ENCODE measurements around the gene ARMCX6.
"Not testable (repeated sequence)": the region's sequence is repeated elsewhere in the genome, so short reads cannot be mapped to it uniquely, and the experiment has no call there.

ARMCX6 gene

GRCh38 chrX:101617211-101618191 lies at the start of gene ARMCX6:
TSS of gene ARMCX6 (minus strand) at chrX:101618000. CDS start at chrX:101616620, 1,380 bp downstream.
- peak; percentile 36 for DNase-seq

GRCh38 chrX:101659601-101660063 lies 41.8 kb upstream of the ARMCX6 start, which contains the start of gene ARMCX2:
TSS of gene ARMCX2 (minus strand) at chrX:101659850. CDS start at chrX:101657588, 2,262 bp downstream.
- peak; percentile 40 for DNase-seq

GRCh38 chrX:101658661-101659491 lies 41.1 kb upstream of the ARMCX6 start:
- DNase-seq, result no peak

DNA sequence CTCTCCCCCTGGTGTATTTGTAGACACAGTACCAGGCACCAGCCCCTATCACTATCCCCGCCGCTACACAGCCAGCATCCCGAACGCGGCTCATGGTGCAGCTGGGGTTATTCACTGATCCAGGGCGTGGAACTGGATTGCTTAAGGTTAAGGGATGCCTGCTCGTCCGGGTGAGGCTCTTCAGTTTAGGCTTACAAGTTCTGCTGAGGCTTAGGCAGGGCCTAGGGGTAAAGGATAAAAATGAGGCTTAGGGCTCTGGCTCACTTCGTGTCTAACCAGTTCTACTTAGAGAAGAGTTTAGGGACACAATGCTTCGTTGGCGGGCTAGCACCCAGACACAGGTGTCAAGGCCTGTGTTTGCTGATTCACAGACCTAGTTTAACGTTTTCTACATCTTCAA lies 39.7 kb upstream of the ARMCX6 start:
- no peak for DNase-seq

GRCh38 chrX:101656817-101657216 lies 39.0 kb upstream of the ARMCX6 start:
- no peak for DNase-seq

- DNase-seq, result no peak
Observed at GRCh38 chrX:101655534-101655933, 37.7 kb upstream of the ARMCX6 start.

DNA sequence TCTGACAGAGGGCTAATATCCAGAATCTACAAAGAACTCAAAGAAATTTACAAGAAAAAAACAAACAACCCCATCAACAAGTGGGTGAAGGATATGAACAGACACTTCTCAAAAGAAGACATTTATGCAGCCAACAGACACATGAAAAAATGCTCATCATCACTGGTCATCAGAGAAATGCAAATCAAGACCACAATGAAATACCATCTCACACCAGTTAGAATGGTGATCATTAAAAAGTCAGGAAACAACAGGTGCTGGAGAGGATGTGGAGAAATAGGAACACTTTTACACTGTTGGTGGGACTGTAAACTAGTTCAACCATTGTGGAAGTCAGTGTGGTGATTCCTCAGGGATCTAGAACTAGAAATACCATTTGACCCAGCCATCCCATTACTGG lies 29.9 kb upstream of the ARMCX6 start:
- not testable (repeated sequence) for DNase-seq

DNA sequence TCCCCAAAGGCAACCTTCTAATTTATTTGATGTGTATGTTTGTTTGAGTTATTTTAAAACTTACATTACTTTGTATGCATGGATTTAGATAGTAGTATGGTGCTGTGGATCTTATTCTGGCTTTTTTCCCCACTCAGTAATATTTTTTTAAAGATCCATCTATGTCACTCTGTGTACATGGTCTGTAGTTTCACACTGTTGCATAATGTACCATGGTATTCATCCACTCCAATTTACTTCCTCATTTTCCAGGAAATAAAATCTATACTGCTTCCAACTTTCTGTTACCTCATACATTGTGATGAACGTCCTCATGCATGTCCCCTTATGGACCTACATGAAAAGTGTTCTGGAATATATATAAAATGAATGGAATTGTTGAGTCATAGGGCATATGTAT lies 24.3 kb upstream of the ARMCX6 start:
- DNase-seq, result no peak

GRCh38 chrX:101639583-101639982 lies 21.8 kb upstream of the ARMCX6 start:
- no peak for DNase-seq

DNA sequence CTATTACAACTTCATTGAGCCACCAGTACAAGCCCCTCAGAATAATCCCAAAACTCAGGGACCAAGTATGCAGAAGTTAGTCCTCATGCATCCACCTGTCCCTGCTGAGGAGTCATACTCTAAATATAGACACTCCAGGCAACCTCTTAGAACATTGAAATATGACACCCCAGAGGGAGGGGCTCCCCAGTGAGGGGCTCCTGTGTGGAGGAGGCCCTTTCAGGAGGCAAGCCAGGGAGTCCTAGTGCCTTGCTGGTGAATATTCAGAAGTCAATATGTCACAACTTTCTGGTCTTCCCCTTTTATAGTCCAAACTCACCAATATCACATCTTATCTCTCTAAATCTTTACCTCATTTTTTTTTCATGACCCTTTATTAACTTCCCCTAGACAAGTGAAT lies 1.6 kb upstream of the ARMCX6 start:
- DNase-seq, result no peak

GRCh38 chrX:101605728-101606127 lies 12.1 kb downstream of the ARMCX6 start:
- DNase-seq, result no peak

DNA sequence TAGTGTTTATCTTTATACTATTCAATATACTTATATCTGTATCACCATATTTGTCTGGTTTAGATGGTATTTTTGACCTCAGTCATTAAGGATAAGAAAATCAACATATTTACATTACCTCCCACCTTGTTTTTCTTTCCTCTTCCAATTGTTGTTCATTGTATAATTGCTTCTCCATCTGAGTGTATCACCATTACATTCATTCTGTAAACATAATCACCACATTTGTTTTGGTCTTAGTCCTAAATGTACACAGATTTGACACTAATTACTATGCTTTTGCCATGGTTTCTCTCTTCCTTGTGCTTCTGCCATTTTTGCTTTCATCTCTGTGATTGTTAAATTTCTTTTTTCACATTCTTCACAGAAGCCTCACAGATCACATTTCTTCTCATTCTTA lies 12.7 kb downstream of the ARMCX6 start:
- no peak for DNase-seq

GRCh38 chrX:101602077-101602476 lies 15.7 kb downstream of the ARMCX6 start:
- no peak for DNase-seq

- DNase-seq, result not testable (repeated sequence)
Observed at GRCh38 chrX:101599592-101599991, 18.2 kb downstream of the ARMCX6 start.

- peak; percentile 45 for DNase-seq
Observed at GRCh38 chrX:101595739-101596419, 21.9 kb downstream of the ARMCX6 start.

Data from kidney glomerular epithelial cell (primary cell).